Measurements from ENCODE around the gene DNM3. TPM values are rescaled to one million over a fixed set of nuclear protein-coding genes. Genes with fewer than 3 reads are reported as not detected.
"Not testable (repeated sequence)": the region's sequence is repeated elsewhere in the genome, so short reads cannot be mapped to it uniquely, and the experiment has no call there.

The DNM3 gene
- total RNA-seq, 1 experiment from 2014 or later: 0.11 TPM

GRCh38 chr1:172431721-172432192 is 590.5 kb downstream of the DNM3 start:
- Histone ChIP-seq H3K9me3 (no peaks in the 10 kb centered on the region), H3K36me3 (ENCODE audit: control insufficient read depth, insufficient read depth, low read length) (no peaks in the 10 kb centered on the region), H3K27me3 (replicated peaks; ENCODE audit: control insufficient read depth, insufficient read depth, low read length) (no peaks in the 10 kb centered on the region), H3K4me1 (peaks cover 22% of the 10 kb centered on the region), H3K4me3 (ENCODE audit: low read depth, low read length) (no peak overlapping the region)
- intact Hi-C loops (cut with micrococcal nuclease; ENCODE audit: unreplicated experiment): no loop called here
- Mint-ChIP-seq H3K4me3 (ENCODE audit: unreplicated experiment) (peak overlapping the region; percentile 42), H3K27ac (ENCODE audit: unreplicated experiment) (peak overlapping the region; percentile 51), H3K27me3 (ENCODE audit: insufficient read depth, unreplicated experiment) (no peaks in the 10 kb centered on the region), H3K36me3 (ENCODE audit: insufficient read depth, unreplicated experiment) (peaks cover 5% of the 10 kb centered on the region), H3K4me1 (ENCODE audit: low read depth, unreplicated experiment) (peaks cover 13% of the 10 kb centered on the region), H3K9me3 (ENCODE audit: unreplicated experiment) (peaks cover 10% of the 10 kb centered on the region)
- no TSS peak for BruUV-seq (replicated peaks)
- POLR2A ChIA-PET: no interaction called here
- no peak for TF ChIP-seq CTCF (IDR thresholded peaks at IDR 0.05; ENCODE audit: insufficient read depth in 1 of 2, low read depth in 1 of 2, low read length in 1 of 2, severe bottlenecking in 1 of 2, unreplicated experiment in 1 of 2)
- CTCF ChIA-PET: interaction anchor here (1.1 to 1.6 kb wide), 3 partner anchors 12 to 429 kb away, joined by 3 to 10 read pairs (median 3); partner anchors contain the start of gene PIGC
- DNase-seq: peak; percentile 72 to 73

DNA sequence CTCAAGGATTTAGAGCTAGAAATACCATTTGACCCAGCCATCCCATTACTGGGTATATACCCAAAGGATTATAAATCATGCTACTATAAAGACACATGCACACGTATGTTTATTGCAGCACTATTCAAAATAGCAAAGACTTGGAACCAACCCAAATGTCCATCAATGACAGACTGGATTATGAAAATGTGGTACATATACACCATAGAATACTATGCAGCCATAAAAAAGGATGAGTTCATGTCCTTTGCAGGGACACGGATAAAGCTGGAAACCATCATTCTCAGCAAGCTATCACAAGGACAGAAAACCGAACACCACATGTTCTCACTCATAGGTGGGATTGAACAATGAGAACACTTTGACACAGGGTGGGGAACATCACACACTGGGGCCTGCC is 595.9 kb downstream of the DNM3 start:
- H3K4me3 Mint-ChIP-seq (ENCODE audit: unreplicated experiment); DNase-seq; H3K4me3 ChIP-seq (ENCODE audit: low read depth, low read length); H3K36me3 ChIP-seq (ENCODE audit: control insufficient read depth, insufficient read depth, low read length); H3K27ac Mint-ChIP-seq (ENCODE audit: unreplicated experiment); POLR2A ChIA-PET; H3K27me3 Mint-ChIP-seq (ENCODE audit: insufficient read depth, unreplicated experiment); H3K9me3 ChIP-seq; BruUV-seq (replicated peaks); H3K27me3 ChIP-seq (replicated peaks; ENCODE audit: control insufficient read depth, insufficient read depth, low read length); H3K9me3 Mint-ChIP-seq (ENCODE audit: unreplicated experiment); H3K36me3 Mint-ChIP-seq (ENCODE audit: insufficient read depth, unreplicated experiment); intact Hi-C loops (cut with micrococcal nuclease; ENCODE audit: unreplicated experiment); CTCF ChIA-PET: not testable (repeated sequence)
- H3K4me1 ChIP-seq: peaks cover 10% of the 10 kb centered on the region
- H3K4me1 Mint-ChIP-seq (ENCODE audit: low read depth, unreplicated experiment): peaks cover 17% of the 10 kb centered on the region

DNA sequence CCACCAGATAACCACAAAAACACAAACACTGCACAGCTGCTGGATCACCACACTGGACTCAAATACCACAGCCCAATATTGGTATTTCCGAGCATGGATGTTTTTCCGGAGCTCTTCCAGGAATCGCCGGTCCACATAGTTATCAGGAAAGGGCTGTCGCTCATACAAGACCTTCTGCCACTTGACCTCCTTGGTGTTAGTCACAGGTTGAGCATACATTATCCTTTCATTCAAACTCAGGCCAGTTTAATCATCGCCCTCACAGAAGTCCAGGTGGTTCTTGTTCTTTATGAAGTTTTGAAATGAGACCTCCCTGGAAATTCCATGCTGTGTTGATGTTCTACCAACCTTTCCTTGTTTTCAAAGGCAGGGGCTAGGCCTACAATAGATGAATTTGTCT is 601.1 kb downstream of the DNM3 start:
- intact Hi-C loops (cut with micrococcal nuclease; ENCODE audit: unreplicated experiment): loop anchor here (5.0 kb wide), 1 partner anchor 440 kb away; no protein-coding TSS in a partner anchor
- no peak for TF ChIP-seq CTCF (IDR thresholded peaks at IDR 0.05; ENCODE audit: insufficient read depth in 1 of 2, low read depth in 1 of 2, low read length in 1 of 2, severe bottlenecking in 1 of 2, unreplicated experiment in 1 of 2)
- ChIA-PET POLR2A (no interaction called here), CTCF (interaction anchor here (2.3 kb wide), 1 partner anchor 10 kb away, joined by 10 read pairs; no protein-coding TSS in a partner anchor)
- no TSS peak for BruUV-seq (replicated peaks)
- Mint-ChIP-seq H3K9me3 (ENCODE audit: unreplicated experiment) (no peaks in the 10 kb centered on the region), H3K4me1 (ENCODE audit: low read depth, unreplicated experiment) (peaks cover 21% of the 10 kb centered on the region), H3K36me3 (ENCODE audit: insufficient read depth, unreplicated experiment) (no peaks in the 10 kb centered on the region), H3K27ac (ENCODE audit: unreplicated experiment) (no peak overlapping the region), H3K4me3 (ENCODE audit: unreplicated experiment) (no peak overlapping the region), H3K27me3 (ENCODE audit: insufficient read depth, unreplicated experiment) (no peaks in the 10 kb centered on the region)
- Histone ChIP-seq H3K36me3 (ENCODE audit: control insufficient read depth, insufficient read depth, low read length) (no peaks in the 10 kb centered on the region; the same call in 1 of the 2 replicates), H3K27me3 (replicated peaks; ENCODE audit: control insufficient read depth, insufficient read depth, low read length) (no peaks in the 10 kb centered on the region), H3K4me1 (peaks cover 16% of the 10 kb centered on the region), H3K9me3 (no peaks in the 10 kb centered on the region), H3K4me3 (ENCODE audit: low read depth, low read length) (no peak overlapping the region)
- no peak for DNase-seq

All from Caco-2 (cell line).